IMR-90 (cell line): ENCODE data around the gene CCDC167. TPM values are rescaled to one million over a fixed set of nuclear protein-coding genes. Genes with fewer than 3 reads are reported as not detected.

Experiments
- ATAC-seq: fragments of 200-7000 bp; cut with Tn5 transposase; 2 replicates; pipeline ENCODE4 v1.9.1; 2020; ENCODE audit warnings: low read depth, mild to moderate bottlenecking, moderate library complexity
- BruUV-seq: library from RNA; stranded (reverse); fragments of 400-500 nt; replicated peaks from 2 replicates; lab custom pipeline; 2021; lab: Mats Ljungman, UMichigan
- CTCF ChIA-PET: fragments of 300-600 bp; formaldehyde crosslinking; extraction: SDS; loops from one replicate; lab custom pipeline; 2021; ENCODE audit warnings: antibody characterized with exemption; lab: Yijun Ruan, JAX
- POLR2A ChIA-PET: fragments of 300-600 bp; sonication (Branson Sonifier 250); formaldehyde crosslinking; loops from one replicate; lab custom pipeline; 2022; ENCODE audit warnings: antibody characterized with exemption; ENCODE audit not compliant: unreplicated experiment; lab: Charles Lee
- DNase-seq: peaks from one replicate; pipeline ENCODE4 v3.0.0; 2013
- H2AFZ ChIP-seq: replicated peaks from 2 replicates; pipeline ENCODE3; 2013; ENCODE audit warnings: low read length, mild to moderate bottlenecking; ENCODE audit not compliant: poor library complexity
- H2AK5ac ChIP-seq: 2 replicates; pipeline ENCODE4 v1.6.1; 2013; ENCODE audit warnings: low read depth, low read length, inconsistent platforms
- H2AK9ac ChIP-seq: replicated peaks from 2 replicates; pipeline ENCODE3; 2013; ENCODE audit warnings: mild to moderate bottlenecking, low read depth, low read length, moderate library complexity; ENCODE audit not compliant: poor library complexity
- H2BK120ac ChIP-seq: 2 replicates; pipeline ENCODE4 v1.6.1; 2013; ENCODE audit warnings: low read depth, low read length, inconsistent platforms
- H2BK15ac ChIP-seq: 3 replicates; pipeline ENCODE4 v1.6.1; 2013; ENCODE audit warnings: low read depth, low read length, inconsistent platforms
- H2BK20ac ChIP-seq: 2 replicates; pipeline ENCODE4 v1.6.1; 2013; ENCODE audit warnings: low read depth, mild to moderate bottlenecking, inconsistent platforms, low read length, moderate library complexity
- H2BK5ac ChIP-seq: 2 replicates; pipeline ENCODE4 v1.6.1; 2013; ENCODE audit warnings: mild to moderate bottlenecking, low read depth, low read length, inconsistent platforms; ENCODE audit not compliant: poor library complexity, severe bottlenecking
- H3K14ac ChIP-seq: replicated peaks from 2 replicates; pipeline ENCODE4 v1.6.1; 2013; ENCODE audit warnings: low read depth, low read length, inconsistent platforms
- H3K18ac ChIP-seq: 2 replicates; pipeline ENCODE4 v1.6.1; 2013; ENCODE audit warnings: low read depth, low read length, control low read depth
- H3K23ac ChIP-seq: 2 replicates; pipeline ENCODE4 v1.6.1; 2013; ENCODE audit warnings: low read depth, low read length, inconsistent platforms
- H3K27ac ChIP-seq: 2 replicates; pipeline ENCODE4 v1.5.1; 2013; ENCODE audit warnings: mild to moderate bottlenecking, control low read depth, low read length; ENCODE audit not compliant: insufficient read depth
- H3K27me3 ChIP-seq: 2 replicates; pipeline ENCODE4 v1.6.1; 2013; ENCODE audit warnings: low read length; ENCODE audit not compliant: control insufficient read depth, insufficient read depth
- H3K36me3 ChIP-seq: 2 replicates; pipeline ENCODE4 v1.6.1; 2013; ENCODE audit warnings: low read length, mixed read lengths; ENCODE audit not compliant: control insufficient read depth, insufficient read depth
- H3K4ac ChIP-seq: 2 replicates; pipeline ENCODE4 v1.6.1; 2013; ENCODE audit warnings: low read depth, low read length, inconsistent platforms
- H3K4me1 ChIP-seq: 2 replicates; pipeline ENCODE4 v1.6.1; 2013; ENCODE audit warnings: low read length, mixed read lengths; ENCODE audit not compliant: control insufficient read depth, insufficient read depth
- H3K4me2 ChIP-seq: 2 replicates; pipeline ENCODE4 v1.6.1; 2013; ENCODE audit warnings: low read depth, mild to moderate bottlenecking, control low read depth, low read length, moderate library complexity
- H3K4me3 ChIP-seq: 2 replicates; pipeline ENCODE4 v1.5.1; 2013; ENCODE audit warnings: low read depth, mild to moderate bottlenecking, control low read depth, low read length, moderate library complexity; ENCODE audit not compliant: insufficient read depth
- H3K56ac ChIP-seq: 2 replicates; pipeline ENCODE4 v1.6.1; 2013; ENCODE audit warnings: low read length, inconsistent platforms; ENCODE audit not compliant: insufficient read depth; ENCODE audit errors: extremely low read depth
- H3K79me1 ChIP-seq, 2 experiments: 2 replicates each; pipeline ENCODE4 v1.6.1; 2013; ENCODE audit warnings: low read length in 2 of 2, inconsistent platforms in 1 of 2, low read depth in 1 of 2
- H3K9ac ChIP-seq: 2 replicates; pipeline ENCODE4 v1.6.1; 2013; ENCODE audit warnings: low read depth, low read length, control low read depth
- H3K9me1 ChIP-seq: 2 replicates; pipeline ENCODE4 v1.6.1; 2013; ENCODE audit warnings: low read length, inconsistent platforms; ENCODE audit not compliant: insufficient read depth
- H3K9me3 ChIP-seq: 2 replicates; pipeline ENCODE4 v1.6.1; 2013; ENCODE audit warnings: low read length; ENCODE audit not compliant: control insufficient read depth, insufficient read depth
- H4K20me1 ChIP-seq: 2 replicates; pipeline ENCODE4 v1.6.1; 2013; ENCODE audit warnings: low read length, inconsistent platforms; ENCODE audit not compliant: insufficient read depth
- H4K5ac ChIP-seq: 2 replicates; pipeline ENCODE4 v1.6.1; 2013; ENCODE audit warnings: mild to moderate bottlenecking, low read depth, low read length, control low read depth
- H4K8ac ChIP-seq, 2 experiments: 2 replicates each; pipeline ENCODE4 v1.6.1; 2013; ENCODE audit warnings: low read depth in 2 of 2, low read length in 2 of 2, control low read depth in 1 of 2, inconsistent platforms in 1 of 2
- H4K91ac ChIP-seq: 2 replicates; pipeline ENCODE4 v1.6.1; 2013; ENCODE audit warnings: low read depth, low read length, inconsistent platforms; ENCODE audit not compliant: insufficient read depth
- BHLHE40 ChIP-seq: fragments of 150-350 bp; IDR thresholded peaks from 2 replicates; pipeline ENCODE4 v1.6.1; 2016; ENCODE audit warnings: mild to moderate bottlenecking, low read depth, low read length
- CEBPB ChIP-seq: IDR thresholded peaks from 2 replicates; pipeline ENCODE4 v1.6.1; 2012; ENCODE audit warnings: low read depth, low read length, improper control_type of control experiment
- CHD1 ChIP-seq: IDR thresholded peaks from 2 replicates; pipeline ENCODE4 v1.6.1; 2012; ENCODE audit warnings: low read depth, low read length, improper control_type of control experiment
- FOS ChIP-seq: fragments of 150-350 bp; IDR thresholded peaks from 2 replicates; pipeline ENCODE4 v1.6.1; 2016; ENCODE audit warnings: low read depth, low read length
- MAFK ChIP-seq: IDR thresholded peaks from 2 replicates; pipeline ENCODE4 v1.6.1; 2012; ENCODE audit warnings: low read depth, low read length, improper control_type of control experiment
- MXI1 ChIP-seq: IDR thresholded peaks from 2 replicates; pipeline ENCODE4 v1.6.1; 2012; ENCODE audit warnings: low read depth, mild to moderate bottlenecking, low read length, moderate library complexity, borderline replicate concordance
- RAD21 ChIP-seq: IDR thresholded peaks from 2 replicates; pipeline ENCODE4 v1.6.1; 2012; ENCODE audit warnings: low read length, improper control_type of control experiment
- RCOR1 ChIP-seq: IDR thresholded peaks from 2 replicates; pipeline ENCODE4 v1.6.1; 2012; ENCODE audit warnings: mild to moderate bottlenecking, low read length, improper control_type of control experiment; ENCODE audit not compliant: insufficient replicate concordance
- RFX5 ChIP-seq: IDR thresholded peaks from 2 replicates; pipeline ENCODE4 v1.8.0; 2012; ENCODE audit warnings: low read depth, mild to moderate bottlenecking, low read length, moderate library complexity
- SMC3 ChIP-seq: fragments of 150-350 bp; IDR thresholded peaks from 2 replicates; pipeline ENCODE4 v1.6.1; 2016; ENCODE audit warnings: low read depth, mild to moderate bottlenecking, antibody characterized with exemption, low read length, moderate library complexity
- WGBS, 2 experiments: methylation state at CpG; one replicate each; pipeline versions ENCODE4 v1.1.5 to v1.1.7; 2013; ENCODE audit warnings: missing lambda C conversion rate in 2 of 2; ENCODE audit not compliant: insufficient read length in 1 of 2; ENCODE audit errors: extremely low coverage in 2 of 2; 5-methylcytosine and 5-hydroxymethylcytosine counted together
- dilution Hi-C: fragments of 300-500 bp; cut with HindIII; formaldehyde crosslinking; loops from one replicate; pipeline ENCODE4 v1.14.3; 2018; ENCODE audit warnings: low sequenced_read_pairs; ENCODE audit not compliant: unreplicated experiment
- in situ Hi-C: fragments of 300-500 bp; cut with MboI; formaldehyde crosslinking; loops from 3 replicates; pipeline ENCODE4 v1.14.3; 2019; ENCODE audit warnings: low sequenced_read_pairs, inconsistent platforms, mixed read lengths
- intact Hi-C: fragments of 100-400 bp; cut with micrococcal nuclease; formaldehyde crosslinking; loops from 2 replicates; pipeline ENCODE4 v1.10.0; 2022
- polyA plus RNA-seq, 3 experiments: library from polyadenylated mRNA; depleted of rRNA; stranded (reverse); fragments of >200 nt; gene quantifications; 2 replicates each; pipeline ENCODE4 v1.2.3, GENCODE V29; 2012; ENCODE audit warnings: low replicate concordance in 1 of 3
- total RNA-seq: library from RNA; depleted of rRNA; stranded (reverse); fragments of >200 nt; gene quantifications from 2 replicates; pipeline ENCODE4 v1.2.3, GENCODE V29; 2012
- TF ChIP-seq, protein P1 (sequence below): fragments of 150-350 bp; IDR thresholded peaks from 2 replicates; pipeline ENCODE4 v1.6.1; 2017; ENCODE audit warnings: mild to moderate bottlenecking, antibody characterized with exemption, low read length, low read depth
- TF ChIP-seq, protein P2 (sequence below): conservative IDR thresholded peaks from 2 replicates; pipeline ENCODE4 v1.5.1; 2012; ENCODE audit warnings: mild to moderate bottlenecking, low read depth, low read length, improper control_type of control experiment
- TF ChIP-seq, protein P3 (sequence below): fragments of 150-350 bp; IDR thresholded peaks from 2 replicates; pipeline ENCODE4 v1.6.1; 2016; ENCODE audit warnings: low read depth, mild to moderate bottlenecking, low read length, moderate library complexity, borderline replicate concordance

CCDC167 gene
- total and polyA plus RNA-seq, 2 of the 4 experiments (the other 2 are of a cell fraction): 35.8 to 96.8 TPM

DNA sequence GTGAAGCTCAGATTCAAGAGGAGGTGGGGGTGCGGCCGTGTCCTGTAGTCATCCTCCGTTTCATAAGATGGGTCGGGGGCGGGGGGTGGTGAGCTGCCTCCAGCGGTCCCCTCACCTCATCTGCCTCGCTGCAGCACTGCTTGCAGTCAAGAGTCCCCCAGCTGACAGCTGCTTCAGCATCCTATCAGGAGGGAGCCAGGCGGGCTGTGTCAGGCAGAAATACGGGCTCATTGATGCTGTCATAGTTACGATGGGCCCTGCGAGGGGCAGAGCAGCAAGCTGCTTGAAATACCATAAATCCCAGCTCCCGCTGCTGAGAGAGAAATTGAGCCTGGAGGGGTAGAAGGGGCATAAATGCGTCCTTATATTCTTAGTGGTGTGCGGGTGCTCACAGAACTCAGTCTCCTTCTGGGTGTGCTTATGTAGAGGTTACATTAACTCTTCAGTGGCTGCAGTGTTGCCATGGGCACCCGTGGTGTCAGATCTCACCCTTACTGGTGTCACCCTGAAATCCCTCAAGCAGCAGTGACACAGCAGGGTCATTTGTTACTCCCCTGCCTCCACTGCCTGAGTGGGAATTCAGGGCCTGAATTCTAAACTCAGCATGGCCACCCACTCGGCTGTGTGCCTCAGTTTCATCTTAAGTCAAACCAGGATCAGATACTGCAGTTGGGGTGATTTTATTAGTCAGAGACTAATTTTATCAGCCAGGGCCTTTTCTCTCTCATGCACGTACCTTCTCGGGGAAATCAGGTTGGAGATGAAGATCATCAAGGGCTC, 21.8 kb downstream of the CCDC167 start (continued):
- no peak for TF ChIP-seq SMC3

DNA sequence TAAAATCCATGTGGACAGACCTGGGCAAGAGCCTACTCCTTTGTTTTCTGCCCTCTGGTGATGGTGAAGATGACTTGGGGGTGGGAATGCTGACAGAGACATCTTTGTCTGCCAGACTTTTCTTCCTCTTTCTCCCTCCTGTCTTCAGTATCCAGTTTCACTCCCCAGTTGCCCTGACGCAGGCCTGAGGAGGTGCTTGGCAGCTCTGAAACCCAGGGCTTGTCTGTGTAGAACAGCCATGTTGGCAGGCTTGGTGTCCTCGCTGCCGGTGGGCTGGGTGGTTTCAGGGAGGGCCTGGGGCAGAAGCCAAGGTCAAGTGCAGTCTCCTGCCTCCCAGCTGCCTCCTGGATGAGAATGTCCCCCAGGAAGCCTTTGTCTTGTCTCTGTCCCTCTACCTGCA, 22.5 kb downstream of the CCDC167 start:
- Histone ChIP-seq H3K18ac (no peak overlapping the region), H3K36me3 (peaks cover 67% of the 10 kb centered on the region), H4K91ac (no peak overlapping the region), H4K8ac (no peak overlapping the region), H3K4ac (no peak overlapping the region), H2BK20ac (no peak overlapping the region), H3K4me2 (no peak overlapping the region), H3K23ac (no peak overlapping the region), H3K9ac (no peak overlapping the region), H2BK15ac (no peak overlapping the region), H2AFZ (no peak overlapping the region), H3K9me1 (0 out of 2 replicates have a peak, but pooled peaks cover 2% of the 10 kb centered on the region), H2AK5ac (no peak overlapping the region), H2BK5ac (no peak overlapping the region), H3K14ac (no peak overlapping the region), H3K9me3 (no peaks in the 10 kb centered on the region), H3K56ac (no peak overlapping the region), H3K27ac (no peak overlapping the region), H4K5ac (no peak overlapping the region), H4K20me1 (peaks cover 3% of the 10 kb centered on the region), H3K27me3 (no peaks in the 10 kb centered on the region), H3K4me3 (no peak overlapping the region), H3K4me1 (no peaks in the 10 kb centered on the region), H2AK9ac (no peak overlapping the region), H3K79me1 (no peaks in the 10 kb centered on the region; a peak in 1 of 4 replicates), H2BK120ac (no peak overlapping the region)
- CTCF ChIA-PET: no interaction called here
- POLR2A ChIA-PET: no interaction called here
- WGBS, 2 experiments: no CpG with 5 or more reads among the region's 3 CpGs
- BruUV-seq: no TSS peak
- no peak for DNase-seq
- intact Hi-C loops (no loop called here), in situ Hi-C loops (no loop called here), dilution Hi-C loops (no loop called here)
- no peak for ATAC-seq
- TF ChIP-seq CEBPB (no peak), MXI1 (no peak), RAD21 (no peak), FOS (no peak), MAFK (no peak), RCOR1 (no peak), RFX5 (no peak), BHLHE40 (no peak), CHD1 (no peak), SMC3 (no peak)
- TF ChIP-seq, protein P1, sequence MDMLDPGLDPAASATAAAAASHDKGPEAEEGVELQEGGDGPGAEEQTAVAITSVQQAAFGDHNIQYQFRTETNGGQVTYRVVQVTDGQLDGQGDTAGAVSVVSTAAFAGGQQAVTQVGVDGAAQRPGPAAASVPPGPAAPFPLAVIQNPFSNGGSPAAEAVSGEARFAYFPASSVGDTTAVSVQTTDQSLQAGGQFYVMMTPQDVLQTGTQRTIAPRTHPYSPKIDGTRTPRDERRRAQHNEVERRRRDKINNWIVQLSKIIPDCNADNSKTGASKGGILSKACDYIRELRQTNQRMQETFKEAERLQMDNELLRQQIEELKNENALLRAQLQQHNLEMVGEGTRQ: no peak
- TF ChIP-seq, protein P2, sequence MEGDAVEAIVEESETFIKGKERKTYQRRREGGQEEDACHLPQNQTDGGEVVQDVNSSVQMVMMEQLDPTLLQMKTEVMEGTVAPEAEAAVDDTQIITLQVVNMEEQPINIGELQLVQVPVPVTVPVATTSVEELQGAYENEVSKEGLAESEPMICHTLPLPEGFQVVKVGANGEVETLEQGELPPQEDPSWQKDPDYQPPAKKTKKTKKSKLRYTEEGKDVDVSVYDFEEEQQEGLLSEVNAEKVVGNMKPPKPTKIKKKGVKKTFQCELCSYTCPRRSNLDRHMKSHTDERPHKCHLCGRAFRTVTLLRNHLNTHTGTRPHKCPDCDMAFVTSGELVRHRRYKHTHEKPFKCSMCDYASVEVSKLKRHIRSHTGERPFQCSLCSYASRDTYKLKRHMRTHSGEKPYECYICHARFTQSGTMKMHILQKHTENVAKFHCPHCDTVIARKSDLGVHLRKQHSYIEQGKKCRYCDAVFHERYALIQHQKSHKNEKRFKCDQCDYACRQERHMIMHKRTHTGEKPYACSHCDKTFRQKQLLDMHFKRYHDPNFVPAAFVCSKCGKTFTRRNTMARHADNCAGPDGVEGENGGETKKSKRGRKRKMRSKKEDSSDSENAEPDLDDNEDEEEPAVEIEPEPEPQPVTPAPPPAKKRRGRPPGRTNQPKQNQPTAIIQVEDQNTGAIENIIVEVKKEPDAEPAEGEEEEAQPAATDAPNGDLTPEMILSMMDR: no peak
- TF ChIP-seq, protein P3, sequence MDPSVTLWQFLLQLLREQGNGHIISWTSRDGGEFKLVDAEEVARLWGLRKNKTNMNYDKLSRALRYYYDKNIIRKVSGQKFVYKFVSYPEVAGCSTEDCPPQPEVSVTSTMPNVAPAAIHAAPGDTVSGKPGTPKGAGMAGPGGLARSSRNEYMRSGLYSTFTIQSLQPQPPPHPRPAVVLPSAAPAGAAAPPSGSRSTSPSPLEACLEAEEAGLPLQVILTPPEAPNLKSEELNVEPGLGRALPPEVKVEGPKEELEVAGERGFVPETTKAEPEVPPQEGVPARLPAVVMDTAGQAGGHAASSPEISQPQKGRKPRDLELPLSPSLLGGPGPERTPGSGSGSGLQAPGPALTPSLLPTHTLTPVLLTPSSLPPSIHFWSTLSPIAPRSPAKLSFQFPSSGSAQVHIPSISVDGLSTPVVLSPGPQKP: no peak
